GM21717 (cell line): ENCODE data around the gene NCF1.
"Not testable (repeated sequence)": the region's sequence is repeated elsewhere in the genome, so short reads cannot be mapped to it uniquely, and the experiment has no call there.

Source experiments
- ATAC-seq: cut with Tn5 transposase; IDR thresholded peaks from one replicate; pipeline ENCODE4 v1.9.1; 2021; ENCODE audit warnings: mild to moderate bottlenecking, moderate library complexity; ENCODE audit not compliant: unreplicated experiment

The NCF1 gene

GRCh38 chr7:74783595-74783994 lies 9.8 kb downstream of the NCF1 start:
- not testable (repeated sequence) for ATAC-seq

- peak; percentile 89 for ATAC-seq
Observed at GRCh38 chr7:74788369-74789150, 14.7 kb downstream of the NCF1 start.

GRCh38 chr7:74789200-74789736 lies 15.5 kb downstream of the NCF1 start:
- not testable (repeated sequence) for ATAC-seq

- ATAC-seq, result not testable (repeated sequence)
Observed at GRCh38 chr7:74797848-74798622, 24.2 kb downstream of the NCF1 start.

- not testable (repeated sequence) for ATAC-seq
Observed at GRCh38 chr7:74798644-74799043, 24.8 kb downstream of the NCF1 start.

GRCh38 chr7:74815882-74816281 lies 42.1 kb downstream of the NCF1 start:
- ATAC-seq, result not testable (repeated sequence)

GRCh38 chr7:74820146-74820805 lies 46.5 kb downstream of the NCF1 start:
- peak; percentile 84 for ATAC-seq

- ATAC-seq, result not testable (repeated sequence)
Observed at GRCh38 chr7:74821259-74821658, 47.4 kb downstream of the NCF1 start.

GRCh38 chr7:74829959-74830358 lies 56.1 kb downstream of the NCF1 start:
- not testable (repeated sequence) for ATAC-seq

GRCh38 chr7:74830411-74830810 lies 56.6 kb downstream of the NCF1 start:
- ATAC-seq, result not testable (repeated sequence)
